Inferior parietal cortex (tissue), 1 donor: ENCODE data around the gene F2R.
"Not testable (repeated sequence)": the region's sequence is repeated elsewhere in the genome, so short reads cannot be mapped to it uniquely, and the experiment has no call there.

Experiments
- DNase-seq: peaks from one replicate; pipeline ENCODE4 v3.0.0-alpha.2; 2016; ENCODE audit errors: extremely low spot score

Gene F2R

DNA sequence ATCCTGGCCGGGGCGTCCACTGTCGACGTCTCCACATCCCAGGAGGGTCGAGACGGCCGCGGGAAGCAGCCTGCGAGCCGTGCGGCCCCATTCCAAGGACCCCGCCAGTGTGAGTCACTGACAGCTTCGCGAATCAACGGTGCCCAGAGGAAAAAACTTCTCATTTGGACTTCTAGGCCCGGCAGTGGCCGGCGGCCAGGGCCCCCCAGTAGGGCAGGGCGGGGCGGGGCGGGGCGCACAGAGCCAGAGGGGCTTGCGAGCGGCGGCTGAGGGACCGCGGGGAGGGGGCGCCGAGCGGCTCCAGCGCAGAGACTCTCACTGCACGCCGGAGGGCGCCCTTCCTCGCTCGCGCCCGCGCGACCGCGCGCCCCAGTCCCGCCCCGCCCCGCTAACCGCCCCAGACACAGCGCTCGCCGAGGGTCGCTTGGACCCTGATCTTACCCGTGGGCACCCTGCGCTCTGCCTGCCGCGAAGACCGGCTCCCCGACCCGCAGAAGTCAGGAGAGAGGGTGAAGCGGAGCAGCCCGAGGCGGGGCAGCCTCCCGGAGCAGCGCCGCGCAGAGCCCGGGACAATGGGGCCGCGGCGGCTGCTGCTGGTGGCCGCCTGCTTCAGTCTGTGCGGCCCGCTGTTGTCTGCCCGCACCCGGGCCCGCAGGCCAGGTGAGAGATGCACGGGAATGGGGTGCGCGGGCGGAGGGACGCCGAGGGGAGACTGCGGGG, at the start of gene F2R:
F2R (plus strand) TSS at position 391 of the 720 bp plus-strand sequence; CDS start at position 573, 182 bp downstream.
- no peak for DNase-seq

DNA sequence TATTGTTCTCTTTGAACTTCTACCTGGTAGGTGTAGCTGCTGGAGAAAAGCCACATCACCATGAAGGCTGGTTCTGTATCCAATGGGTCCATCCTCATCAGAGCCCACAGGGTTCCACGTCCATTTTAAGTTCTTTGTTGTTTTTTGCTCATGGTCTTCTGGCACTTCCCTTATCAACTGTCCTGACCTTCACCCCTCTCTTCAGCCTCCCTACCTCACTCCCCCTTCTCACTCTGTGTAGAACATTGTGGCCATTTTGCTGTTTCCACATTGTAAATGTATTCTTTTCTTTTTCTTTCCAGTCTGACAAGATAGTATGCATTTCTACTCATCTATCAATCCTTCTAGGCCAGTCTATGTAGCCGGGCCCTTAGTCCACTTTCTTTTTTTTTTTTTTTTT, 48.4 kb upstream of the F2R start:
- no peak for DNase-seq

DNA sequence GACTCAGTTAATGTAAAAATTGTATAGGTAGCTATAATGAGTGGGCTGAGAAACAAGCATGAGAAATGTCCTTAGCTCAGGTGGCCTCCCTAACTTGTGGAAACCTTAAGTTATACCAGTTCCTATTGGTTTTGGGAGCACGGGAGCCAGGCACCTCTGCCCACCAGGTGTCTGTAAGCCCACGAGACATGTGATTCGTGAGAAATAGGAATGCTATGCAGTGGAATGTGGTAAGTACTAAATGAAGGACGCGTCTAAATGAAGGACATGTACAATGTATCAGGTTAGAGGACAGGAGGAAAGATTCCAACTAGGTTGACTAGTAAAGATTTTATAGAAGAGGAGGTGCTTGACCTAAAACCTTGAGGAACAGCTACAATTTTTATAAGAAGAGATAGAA, 46.7 kb upstream of the F2R start:
- DNase-seq: no peak

DNA sequence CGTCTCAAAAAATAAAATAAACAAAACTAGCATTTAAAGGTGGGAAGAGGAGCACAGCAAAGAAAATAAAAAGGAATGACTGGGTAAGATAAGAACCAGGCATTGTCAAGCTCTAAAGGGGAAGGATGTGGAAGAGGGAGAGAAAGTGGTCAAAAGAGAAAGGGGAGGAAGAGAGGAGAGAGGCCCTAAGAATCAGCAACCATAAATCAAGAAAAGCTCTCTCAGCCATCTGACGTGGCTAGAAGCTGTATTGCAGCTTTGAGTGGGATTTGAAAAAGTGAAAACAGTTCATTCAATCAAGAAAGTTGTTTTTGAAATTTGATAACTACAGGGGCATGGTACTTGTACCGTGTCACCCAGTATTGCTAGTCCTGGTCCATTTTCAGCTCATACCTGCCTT, 45.4 kb upstream of the F2R start:
- DNase-seq: no peak

DNA sequence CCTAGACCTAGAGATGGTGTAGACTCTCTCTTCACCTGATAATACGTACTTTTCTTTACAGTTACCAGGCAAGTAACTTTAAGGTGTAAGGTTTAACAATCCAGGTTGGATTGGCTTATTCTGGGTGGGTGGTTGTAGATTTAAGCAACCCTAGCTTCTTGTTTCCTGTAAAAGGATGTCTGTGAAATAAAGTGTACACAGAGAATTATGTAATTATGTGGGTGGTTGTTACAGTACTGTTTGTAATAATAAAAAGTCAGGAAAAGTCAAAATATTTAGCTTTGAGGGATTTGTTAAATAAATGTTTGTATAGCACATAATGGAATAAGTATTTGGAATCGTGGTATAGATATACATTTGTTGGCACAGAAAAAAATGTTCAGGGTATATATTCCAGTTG, 43.7 kb upstream of the F2R start:
- no peak for DNase-seq

DNA sequence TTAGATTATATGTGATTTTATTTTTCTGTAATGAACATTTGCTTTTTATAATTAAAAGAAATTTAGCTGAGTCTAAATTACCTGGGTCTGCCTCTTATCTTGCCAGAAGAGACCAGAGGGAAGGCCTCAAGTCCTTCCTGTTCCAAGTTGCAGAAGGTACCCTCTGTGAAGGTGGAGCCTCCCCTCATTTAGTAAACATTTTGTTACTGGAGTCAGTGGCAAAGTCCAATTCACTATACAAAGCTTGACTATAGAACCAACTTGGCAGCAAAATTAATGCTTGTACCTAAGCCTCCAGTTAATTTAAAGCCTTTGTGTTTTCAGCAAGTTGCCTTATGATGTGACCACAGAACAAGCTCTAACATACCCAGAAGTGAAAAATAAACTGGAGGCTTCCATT, 42.8 kb upstream of the F2R start:
- no peak for DNase-seq

DNA sequence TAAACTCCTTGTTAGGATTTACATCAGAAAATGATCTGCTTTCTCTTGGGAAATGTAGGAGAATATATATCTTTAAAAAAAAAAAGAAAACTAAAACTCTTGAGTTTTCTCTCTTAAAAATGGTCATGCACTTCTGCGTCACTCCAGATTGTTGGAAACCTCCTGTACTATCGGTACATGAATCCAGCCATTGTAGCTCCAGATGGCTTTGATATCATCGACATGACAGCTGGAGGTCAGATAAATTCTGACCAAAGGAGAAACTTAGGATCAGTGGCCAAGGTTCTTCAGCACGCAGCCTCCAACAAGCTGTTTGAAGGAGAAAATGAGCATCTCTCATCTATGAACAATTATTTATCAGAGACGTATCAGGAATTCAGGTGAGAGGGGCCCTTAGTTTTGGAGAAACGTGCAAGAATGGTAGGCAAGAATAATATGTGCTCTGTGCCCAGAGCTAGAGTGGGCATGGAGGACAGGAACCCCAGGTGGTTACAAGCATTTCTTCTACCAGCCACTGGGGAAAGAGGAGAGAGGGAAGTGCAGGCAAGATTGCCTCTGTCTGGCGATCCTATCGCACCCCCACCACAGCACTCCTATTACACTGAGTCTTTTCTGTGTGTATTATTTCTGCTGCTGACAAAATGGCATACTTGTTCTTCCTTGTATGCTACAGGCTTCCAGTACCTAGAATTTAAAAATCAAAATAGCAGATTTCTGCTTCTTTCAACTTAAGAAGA, 41.4 kb upstream of the F2R start:
- DNase-seq: no peak

DNA sequence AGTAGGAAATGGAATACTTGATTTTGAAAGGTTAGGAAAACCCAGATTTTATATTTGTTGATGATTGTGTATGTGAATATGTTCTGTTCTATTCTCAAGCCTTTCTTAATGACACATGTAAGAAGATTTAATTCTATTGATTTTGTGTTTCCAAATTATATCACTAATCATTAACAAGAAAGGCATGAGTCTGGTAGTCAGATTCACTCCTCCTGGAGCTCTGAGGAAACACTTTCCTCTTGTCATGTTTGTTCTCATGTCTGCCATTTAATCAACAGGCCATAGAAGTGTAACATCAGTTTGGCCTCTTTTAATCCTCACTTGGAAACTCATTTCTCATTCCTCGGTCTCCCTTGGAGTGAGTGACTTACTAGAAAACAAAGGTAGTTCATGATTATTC, 40.6 kb upstream of the F2R start:
- no peak for DNase-seq

DNA sequence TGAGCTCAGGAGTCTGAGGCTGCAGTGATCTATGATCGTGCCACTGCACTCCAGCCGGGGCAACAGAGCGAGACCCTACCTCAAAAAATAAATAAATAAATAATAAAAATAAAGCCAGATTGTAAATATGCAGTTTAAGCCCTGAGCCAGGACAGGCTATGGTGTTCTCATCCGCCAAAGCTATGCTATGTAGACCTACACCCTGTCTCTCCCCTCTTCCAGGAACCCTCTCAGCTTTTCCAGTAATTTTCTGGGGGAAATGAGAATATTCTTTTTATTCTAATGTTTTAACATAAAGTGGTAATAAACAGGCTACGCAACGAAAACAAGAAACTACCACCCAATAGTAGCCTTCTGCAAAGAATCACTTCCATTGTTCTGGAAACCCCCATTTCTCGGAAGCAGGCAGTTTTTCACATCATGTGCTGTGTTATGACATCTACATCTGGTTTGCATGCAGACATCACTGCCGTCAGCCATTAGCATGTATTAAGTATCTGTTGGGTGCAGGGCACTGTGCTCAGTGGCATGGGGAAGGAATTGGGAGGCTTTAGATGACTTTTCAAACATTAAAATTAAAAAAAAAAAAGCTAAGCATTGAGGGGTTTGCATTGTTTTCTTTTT, 38.0 kb upstream of the F2R start:
- DNase-seq: no peak

DNA sequence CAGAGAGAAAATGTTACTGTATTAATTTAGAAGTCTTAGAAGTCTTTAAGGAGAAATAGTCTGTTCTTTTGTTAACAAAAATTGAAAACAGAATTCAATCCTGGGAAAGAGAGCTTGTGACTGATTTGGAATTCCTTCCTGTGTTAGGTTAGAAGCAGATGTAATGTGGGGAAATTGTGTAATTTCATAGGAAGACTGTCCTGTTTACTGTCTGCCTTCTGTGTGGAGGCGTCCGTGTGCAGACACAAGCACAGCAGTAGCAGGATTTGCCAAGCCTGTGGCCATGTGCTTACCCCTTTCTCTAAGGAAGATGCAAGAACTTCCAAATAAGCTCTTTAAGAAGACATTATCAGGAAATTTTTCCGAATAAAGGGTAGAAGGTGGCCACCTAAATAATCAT, 36.7 kb upstream of the F2R start:
- DNase-seq: peak; percentile 5

DNA sequence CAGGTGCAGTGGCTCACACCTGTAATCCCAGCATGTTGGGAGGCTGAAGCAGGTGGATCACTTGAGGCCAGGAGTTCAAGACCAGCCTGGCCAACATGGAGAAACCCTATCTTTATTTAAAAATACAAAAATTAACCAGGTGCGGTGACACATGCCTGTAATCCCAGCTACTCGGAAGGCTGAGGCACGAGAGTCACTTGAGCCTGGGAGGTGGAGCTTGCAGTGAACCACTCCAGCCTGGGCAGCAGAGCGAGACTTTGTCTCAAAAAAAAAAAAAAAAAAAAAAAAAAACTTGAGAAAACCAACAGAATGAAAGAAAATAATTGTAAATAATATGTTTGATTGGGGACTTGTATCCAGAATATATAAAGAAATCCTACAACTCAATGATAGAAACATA, 35.1 kb upstream of the F2R start:
- not testable (repeated sequence) for DNase-seq

DNA sequence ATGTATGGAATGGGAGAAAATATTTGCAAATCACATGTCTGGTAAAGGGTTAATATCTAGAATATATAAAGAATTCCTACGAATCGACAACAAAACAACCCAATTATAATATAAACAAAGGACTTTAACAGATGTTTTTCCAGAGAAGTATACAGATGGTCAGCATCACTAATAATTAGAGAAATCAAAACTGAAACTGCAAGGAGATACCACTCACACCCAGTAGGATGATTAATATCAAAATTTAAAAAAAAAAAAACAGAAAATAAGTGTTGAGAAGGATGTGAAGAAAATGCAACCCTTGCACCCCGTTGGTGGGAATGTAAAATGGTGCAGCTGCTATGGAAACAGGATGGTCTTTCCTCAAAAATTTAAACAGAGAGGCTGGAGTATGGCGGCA, 34.6 kb upstream of the F2R start:
- DNase-seq: no peak

DNA sequence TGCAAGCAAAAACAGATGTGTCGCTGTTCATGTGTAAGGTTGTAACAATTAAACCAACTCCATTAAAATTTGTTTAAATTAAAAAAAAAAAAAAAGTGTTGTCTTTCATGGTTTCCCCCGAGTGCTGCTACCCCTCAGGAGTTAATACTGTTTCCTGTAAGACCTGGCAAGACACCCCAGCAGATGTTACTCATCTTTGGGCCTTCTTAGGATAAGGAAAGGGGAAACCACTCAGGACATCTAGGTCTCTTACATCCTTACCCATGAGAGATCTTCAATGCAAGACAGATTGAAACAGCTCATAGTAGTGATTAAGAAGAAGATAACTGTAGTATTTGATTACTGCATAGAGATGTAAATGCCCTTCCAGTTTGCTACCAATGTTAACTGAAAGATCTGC, 33.5 kb upstream of the F2R start:
- DNase-seq: no peak

DNA sequence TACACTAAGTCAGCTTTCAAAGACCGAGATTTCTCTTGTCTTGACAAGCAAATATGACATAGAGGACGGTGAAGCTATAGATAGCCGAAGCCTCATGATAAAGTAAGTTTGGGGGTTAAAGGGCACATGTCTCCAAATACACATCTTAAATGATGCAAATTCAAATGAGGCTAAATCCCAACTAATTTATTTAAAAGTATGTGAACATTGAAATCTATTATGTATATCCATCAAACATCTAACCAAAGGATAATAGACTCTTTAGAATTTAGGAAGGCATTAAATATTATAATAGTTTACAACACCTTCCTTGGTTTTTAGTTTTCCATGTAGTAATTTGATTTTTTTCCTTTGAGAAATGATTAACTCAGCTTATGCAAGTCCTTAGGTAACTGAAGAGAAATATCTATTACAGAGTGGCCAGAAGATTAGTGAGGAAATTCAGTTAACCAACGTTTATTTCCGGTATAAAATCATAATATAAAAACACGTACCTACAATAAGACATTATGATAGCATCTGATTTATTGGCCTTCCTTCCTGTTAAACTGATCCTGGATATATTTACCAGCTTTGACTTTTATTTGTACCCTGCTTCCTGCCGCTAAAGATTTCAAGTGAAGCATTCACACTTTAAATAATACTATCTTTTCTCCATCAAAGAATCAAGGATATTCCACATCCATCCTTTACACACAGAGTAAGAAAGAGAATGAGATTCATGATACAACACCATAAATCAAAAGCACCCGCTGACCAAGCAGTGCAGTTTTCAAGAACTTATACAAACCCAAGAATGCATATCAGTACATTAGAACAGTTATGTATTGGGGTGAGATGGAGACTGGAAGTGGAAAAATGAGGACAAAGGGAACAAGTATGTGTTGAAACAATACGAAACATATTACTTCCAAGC, 31.9 kb upstream of the F2R start:
- no peak for DNase-seq

DNA sequence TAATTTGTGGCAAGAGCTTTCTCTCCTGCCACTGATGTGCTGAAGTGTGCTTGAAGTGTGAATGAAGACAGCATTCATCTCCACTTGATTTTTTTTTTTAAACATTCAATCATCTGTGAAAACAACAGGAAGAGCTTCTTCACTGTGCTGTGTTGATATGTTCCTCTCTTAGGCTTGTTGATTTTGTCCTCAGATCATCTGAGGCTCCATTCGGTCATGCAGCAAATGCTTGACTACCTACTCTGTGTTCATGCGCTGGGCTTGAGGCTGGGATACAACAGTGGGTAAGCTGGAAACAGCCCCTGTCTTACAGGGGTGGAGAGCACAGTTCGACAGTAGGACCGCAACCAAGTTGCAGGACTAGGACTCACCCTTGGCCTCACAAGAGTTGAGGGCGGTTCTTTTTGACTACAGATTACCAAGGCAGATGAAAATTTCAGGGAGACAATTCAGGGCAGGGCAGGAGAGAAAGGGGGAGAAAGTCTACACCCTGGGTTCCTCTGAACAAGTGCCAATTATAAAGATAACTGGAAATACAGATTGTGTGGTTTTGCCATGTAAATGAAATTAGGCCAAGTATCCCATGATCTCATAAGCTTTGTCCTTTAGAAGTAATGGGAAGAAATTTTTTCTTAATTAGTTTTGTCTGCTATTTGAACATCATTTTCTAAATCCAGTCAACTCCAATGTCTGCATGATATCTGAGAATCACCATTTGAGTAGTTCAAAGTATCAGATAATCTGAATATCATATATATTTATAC, 31.0 kb upstream of the F2R start:
- DNase-seq: no peak

DNA sequence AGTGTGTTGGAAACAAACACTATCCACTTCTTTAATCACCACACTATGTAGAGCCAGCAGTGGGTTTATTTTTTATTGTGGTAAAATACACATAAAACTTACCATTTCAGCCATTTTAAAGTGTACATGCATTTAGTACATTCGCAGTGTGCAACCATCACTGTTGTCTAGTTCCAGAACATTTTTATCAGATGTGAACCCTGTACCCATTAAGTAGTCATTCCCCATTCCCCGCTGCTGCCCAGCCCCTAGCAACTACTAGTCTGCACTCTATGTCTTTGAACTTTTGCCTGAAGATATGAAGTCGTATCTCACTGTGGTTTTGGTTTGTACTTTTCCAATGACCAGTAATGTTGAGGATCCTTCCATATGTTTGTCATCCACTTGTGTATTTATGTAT, 30.2 kb upstream of the F2R start:
- DNase-seq: no peak

DNA sequence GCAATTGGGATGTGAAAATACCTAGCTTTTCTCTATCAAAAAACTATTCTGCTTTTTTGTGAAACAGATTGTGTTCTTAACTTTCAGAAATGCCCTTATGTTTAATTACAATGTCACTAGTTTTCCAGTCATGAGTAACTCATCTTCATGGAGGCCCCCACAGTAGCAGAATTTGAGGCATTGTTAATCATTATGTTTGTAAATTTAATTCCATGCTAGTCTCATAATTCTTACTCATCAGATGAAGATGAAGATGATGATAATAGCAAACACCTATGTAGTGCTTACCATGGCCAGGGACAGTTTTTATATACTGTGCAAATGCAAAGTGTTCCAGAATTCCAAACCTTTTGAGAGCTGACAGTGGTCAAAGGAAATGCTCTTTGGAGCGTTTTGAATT, 27.7 kb upstream of the F2R start:
- DNase-seq: no peak

DNA sequence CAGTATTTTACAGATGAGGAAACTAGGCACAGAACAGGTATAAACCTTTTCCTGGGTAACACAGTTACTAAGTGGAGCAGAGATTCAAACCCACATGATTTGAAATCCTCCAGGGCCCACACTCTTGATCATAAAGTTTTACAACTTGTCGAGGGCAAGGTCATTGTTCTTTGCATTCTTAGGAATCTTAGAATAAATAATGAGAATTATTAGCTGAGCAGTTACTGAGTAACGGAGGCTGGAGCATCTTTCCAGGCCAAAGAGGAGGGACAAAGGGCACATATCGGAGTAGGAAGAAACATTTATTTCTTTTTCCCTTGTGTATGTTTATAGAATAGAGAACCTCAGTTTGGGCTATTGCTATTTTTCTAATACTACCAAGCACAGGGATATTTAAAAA, 27.1 kb upstream of the F2R start:
- DNase-seq: no peak

DNA sequence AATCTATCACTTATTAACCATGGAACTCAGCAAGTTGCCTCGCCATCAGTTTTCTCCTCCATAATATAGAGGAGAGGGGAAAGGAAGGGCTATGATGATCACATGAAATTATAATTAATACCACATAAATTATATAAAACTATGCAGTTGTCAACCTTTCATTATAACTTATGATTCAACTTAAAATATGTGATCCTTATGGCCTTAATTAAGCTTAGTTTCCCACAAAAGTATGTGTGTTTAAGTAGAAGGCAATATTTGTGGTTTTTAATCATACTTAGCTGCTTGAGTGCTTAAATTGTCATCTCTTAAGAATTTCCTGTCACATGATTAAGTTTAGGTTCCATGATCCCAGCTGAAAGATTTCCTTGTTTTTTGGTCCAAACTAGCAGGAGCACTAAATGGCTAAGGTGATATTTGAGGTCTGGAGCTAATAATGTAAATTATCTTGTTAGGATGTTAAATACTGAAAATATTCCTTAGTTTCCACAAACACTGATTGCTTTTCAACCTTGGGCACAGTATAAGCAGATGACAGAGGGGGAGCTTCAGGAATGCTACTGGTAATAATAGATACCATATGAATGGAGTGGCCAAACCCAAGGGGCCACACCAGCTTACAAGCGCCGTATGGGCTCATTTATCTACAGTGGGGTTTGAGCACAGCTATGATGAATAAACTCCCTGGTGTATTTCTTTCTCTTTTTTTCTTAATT, 26.4 kb upstream of the F2R start:
- no peak for DNase-seq

DNA sequence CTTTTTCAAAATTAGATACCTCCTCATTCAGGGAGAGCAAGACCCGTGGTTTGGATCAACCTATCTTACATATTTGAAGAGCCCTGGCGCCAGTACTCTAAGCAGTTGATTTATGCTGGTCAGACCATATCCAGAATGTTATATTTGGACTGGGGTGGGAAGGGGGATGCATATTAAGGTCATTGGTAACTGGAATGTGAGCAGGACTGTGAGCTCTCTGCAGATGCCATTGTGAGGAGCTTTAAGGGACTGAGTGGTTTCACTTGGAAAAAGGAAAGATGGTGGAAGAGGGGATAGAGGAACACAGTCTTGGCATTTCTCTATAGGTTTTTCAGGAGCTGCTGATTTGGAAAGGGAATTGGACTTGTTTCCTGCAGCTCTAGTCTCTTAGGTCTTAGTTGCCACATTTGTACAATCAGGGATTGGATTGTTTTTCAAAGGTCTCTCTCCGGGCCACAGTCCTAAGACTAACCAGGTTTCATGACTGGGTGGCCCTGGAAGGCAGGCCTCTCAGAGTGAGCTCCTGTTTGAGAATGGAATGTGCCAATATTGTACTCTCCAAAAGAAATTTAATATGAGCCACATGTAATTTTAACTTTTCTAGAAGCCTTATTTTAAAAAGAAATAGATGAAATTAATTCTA, 25.8 kb upstream of the F2R start:
- DNase-seq: no peak
